HFF-Myc (cell line): Measurements from ENCODE around the gene SMYD3.
A peak's percentile ranks its signal among the peaks of the same experiment; 100 is the strongest.

Experiments
- DNase-seq: peaks from one replicate; pipeline ENCODE4 v3.0.0-alpha.2; 2011; ENCODE audit warnings: low read depth; ENCODE audit errors: extremely low read depth
- H3K4me3 ChIP-seq: replicated peaks from 2 replicates; pipeline ENCODE4 v1.5.1; 2011; ENCODE audit warnings: low read depth, mild to moderate bottlenecking, control low read depth, low read length
- CTCF ChIP-seq: IDR thresholded peaks from 2 replicates; pipeline ENCODE4 v1.5.1; 2012; ENCODE audit warnings: mild to moderate bottlenecking, low read depth, low read length, control low read depth; ENCODE audit errors: missing control alignments

Gene SMYD3

DNA sequence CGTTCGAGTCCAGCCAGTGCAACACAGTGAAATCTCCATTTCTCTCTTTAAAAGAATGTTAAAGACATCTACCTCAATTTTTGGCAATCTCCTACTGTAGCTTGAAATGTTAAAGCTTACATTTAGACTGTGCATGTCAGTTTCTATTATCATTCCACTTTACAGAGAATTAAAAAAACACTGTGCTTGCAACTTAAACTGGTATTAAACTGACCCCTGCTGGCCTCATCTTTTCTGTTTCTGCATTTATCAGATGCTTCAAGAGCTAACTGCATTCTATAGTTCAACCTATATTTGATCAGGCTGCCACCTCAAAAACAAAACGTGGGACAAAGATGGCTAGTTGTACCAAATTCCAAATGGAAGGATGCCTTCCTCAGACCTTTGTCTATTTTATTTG lies 226.5 kb downstream of the SMYD3 start:
- no peak for TF ChIP-seq CTCF
- DNase-seq: peak; percentile 9
- H3K4me3 ChIP-seq: no peak overlapping the region

DNA sequence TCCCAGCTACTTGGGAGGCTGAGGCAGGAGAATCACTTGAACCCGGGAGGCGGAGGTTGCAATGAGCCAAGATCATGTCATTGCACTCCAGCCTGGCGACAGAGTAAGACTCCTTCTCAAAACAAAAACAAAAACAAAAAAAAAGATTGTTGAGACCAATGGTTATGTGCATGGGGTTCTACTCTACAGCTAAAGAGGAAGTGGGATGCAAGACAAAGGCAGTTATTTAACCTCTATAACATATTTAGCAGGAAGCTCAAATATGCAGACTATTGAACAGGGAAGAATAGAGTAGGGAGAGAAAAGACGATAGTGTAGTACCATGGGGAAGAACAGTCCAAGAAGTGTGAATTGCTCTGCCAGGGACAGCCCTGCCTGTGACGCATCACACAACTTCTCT lies 227.7 kb downstream of the SMYD3 start:
- DNase-seq: no peak
- TF ChIP-seq CTCF: no peak
- H3K4me3 ChIP-seq: no peak overlapping the region

- TF ChIP-seq CTCF: no peak
- H3K4me3 ChIP-seq: no peak overlapping the region
- DNase-seq: no peak
Measured at GRCh38 chr1:246278371-246278770, 228.7 kb downstream of the SMYD3 start.

- no peak overlapping the region for H3K4me3 ChIP-seq
- TF ChIP-seq CTCF: no peak
- no peak for DNase-seq
Measured at GRCh38 chr1:246275036-246275435, 232.0 kb downstream of the SMYD3 start.

DNA sequence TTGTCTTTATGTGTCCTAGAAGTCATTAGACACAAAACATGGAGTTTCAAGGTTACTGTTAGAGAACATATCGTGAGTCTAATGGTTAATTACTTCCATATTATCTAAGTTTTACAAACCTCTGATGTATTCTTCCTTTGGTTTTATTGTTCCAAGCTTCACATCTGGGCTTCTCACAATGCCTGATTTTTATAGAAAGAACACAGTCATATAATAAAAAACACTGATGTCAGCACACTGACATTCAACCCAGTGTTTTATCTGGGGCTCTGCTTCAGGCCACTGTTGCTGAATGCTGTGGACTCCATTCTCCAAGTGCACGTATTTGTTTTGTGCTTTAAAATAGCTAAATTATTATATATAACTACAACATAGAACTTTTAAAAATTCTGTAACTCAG lies 232.9 kb downstream of the SMYD3 start:
- peak; percentile 39 for DNase-seq
- H3K4me3 ChIP-seq: no peak overlapping the region
- no peak for TF ChIP-seq CTCF

DNA sequence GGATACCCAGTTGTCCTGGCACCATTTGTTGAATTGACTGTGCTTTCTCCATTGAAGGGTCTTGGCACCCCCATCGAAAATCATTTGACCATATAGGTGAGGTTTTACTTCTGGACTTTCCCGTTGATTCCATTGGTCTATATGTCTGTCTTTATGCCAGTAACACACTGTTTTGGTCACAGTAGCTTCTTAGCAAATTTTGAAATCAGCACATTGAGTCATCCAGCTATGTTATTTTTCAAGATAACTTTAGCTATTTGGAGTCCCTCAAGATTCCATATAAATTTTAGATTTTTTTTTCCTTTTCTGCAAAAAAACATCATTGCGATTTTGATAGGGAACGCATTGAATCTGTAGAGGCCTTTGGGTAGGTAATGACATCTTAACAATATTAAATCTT lies 235.6 kb downstream of the SMYD3 start:
- TF ChIP-seq CTCF: no peak
- H3K4me3 ChIP-seq: no peak overlapping the region

DNA sequence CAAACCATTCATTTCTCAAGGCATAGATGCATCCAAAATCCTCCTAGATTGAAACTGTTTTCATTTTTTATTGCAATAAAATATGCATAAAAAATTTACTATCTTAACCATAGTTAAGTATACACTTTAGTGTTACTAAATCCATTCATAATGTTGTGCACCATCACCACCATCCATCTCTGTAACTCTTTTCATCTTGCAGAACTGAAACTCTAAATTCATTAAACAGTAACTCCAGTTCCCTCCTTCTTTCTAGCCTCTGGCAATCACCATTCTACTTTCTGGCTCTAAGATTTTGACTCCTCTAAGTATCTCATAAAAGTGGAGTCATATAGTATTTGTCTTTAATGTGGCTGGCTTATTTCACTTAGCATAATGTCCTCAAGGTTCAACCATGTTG lies 236.8 kb downstream of the SMYD3 start:
- no peak for DNase-seq
- no peak for TF ChIP-seq CTCF
- H3K4me3 ChIP-seq: no peak overlapping the region

More for the DNA sequence above, 235.6 kb downstream of the SMYD3 start:
- DNase-seq: no peak
